GM19035 (cell line): ENCODE results near the gene MRPL20.
"Not testable (repeated sequence)": the region's sequence is repeated elsewhere in the genome, so short reads cannot be mapped to it uniquely, and the experiment has no call there.

Experiments used
- ATAC-seq: cut with Tn5 transposase; IDR thresholded peaks from one replicate; pipeline ENCODE4 v1.9.1; 2021; ENCODE audit not compliant: unreplicated experiment

Gene MRPL20

DNA sequence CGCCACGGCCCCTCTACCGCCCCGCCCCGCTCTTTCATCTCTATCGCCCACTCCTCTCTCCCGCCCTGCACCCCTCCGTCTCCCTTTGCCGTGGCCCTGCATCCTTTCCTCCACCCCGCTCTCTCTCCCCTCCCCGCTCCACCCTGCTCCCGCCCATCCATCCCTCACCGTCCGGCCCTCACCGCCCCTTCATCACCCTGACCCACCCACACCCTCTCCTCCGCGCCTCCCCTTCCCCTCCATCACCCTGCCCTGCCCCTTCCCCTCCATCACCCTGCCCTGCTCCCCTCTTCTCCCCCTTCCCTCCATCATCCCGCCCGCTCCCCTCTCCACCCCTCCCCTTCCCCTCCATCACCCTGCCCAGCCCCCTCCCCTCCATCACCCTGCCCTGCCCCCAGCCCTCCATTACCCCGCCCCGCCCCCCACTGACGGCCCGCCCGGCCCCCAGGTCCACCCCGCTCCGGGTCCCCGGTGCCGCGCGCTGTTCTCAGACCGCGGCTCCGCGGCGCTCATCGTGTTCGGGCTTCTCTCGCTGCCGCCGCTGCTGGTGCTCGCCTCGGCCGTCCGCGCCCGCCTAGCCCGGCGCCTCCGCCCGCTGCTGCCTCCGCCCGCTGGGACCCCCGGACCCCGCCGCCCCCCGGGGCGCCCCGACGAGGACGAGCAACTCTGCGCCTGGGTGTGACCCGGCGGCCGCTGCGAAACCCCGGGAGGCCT, 20.2 kb upstream of the MRPL20 start:
- no peak for ATAC-seq

DNA sequence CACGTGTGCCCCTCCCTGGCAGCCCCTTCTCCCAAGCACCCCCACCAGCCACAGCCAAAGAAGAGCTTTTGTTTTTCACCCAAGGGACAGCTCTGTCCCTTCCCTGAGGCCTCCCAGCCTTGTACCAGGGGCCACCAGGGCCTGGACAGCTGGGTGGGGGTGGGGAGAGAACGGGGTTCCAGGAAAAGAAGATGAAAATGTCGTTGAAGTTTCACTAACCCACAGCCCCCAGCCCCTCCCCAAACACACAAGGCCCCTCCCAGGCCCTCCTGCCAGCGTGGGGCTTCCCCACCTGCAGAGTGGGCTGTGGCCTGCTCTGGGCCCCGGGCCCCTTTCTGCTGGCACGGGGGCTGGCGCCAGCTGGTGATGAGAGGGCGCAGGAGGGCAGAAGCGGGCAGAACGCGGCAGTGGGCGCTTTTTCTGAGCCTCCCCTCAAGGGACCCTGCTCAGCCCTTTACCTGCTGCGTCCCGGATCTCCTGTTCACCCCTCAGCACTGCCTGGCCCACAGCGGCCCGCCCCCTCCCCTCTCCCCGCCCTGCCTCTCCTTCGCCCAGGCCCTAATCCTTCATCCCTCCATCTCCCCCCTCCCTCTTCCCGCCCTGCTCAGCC, 19.5 kb upstream of the MRPL20 start:
- no peak for ATAC-seq

DNA sequence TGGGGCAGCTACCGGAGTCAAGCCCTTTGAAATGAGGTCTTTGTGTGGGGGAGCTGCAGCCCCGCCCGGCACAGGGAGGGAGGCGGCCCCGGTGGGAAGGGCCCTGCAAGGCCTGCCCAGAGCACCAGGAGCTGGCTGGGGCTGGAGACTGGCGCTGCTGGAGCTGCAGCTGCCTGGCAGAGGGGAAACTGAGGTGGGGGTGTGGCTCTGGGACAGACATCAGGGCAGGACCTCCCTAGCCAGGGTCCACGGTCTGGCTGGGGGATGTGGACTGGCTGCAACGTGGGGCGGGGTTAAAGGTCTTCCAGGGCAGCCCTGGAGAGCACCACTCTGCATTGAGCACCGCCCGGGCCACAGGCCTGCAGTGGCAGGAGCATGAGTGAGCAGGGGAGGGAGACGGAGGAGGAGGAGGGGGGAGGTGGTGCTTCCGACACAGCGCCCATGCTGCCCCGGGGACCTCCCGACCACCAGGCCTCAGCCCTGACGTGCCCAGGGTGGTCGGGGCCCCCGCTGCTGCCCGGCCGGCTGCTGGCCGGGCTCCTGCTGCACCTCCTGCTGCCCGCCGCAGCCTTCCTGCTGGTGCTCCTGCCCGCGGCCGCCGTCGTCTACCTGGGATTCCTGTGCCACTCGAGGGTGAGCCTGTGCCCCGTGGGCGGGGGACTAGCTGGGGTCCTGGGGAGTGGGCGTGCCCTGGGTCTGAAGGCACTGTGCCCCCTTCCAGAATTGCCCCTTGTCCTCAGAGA, 18.8 kb upstream of the MRPL20 start:
- ATAC-seq, result no peak

DNA sequence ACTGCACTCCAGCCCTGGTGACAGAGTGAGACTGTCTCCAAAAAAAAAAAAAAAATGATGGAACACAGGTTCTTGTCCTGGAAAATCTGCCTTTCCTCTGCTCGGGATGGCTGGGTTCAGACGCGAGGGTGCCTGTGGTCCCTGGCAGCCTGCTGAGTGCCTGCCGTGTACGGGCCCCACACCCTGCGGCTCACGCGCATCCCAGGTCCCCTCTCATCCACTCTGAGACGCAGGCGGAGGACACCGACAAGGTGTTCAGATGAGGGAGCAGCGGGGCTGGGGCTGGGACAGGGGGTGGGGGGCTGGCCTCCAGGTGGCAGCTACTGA, 18.3 kb upstream of the MRPL20 start:
- ATAC-seq, result no peak

DNA sequence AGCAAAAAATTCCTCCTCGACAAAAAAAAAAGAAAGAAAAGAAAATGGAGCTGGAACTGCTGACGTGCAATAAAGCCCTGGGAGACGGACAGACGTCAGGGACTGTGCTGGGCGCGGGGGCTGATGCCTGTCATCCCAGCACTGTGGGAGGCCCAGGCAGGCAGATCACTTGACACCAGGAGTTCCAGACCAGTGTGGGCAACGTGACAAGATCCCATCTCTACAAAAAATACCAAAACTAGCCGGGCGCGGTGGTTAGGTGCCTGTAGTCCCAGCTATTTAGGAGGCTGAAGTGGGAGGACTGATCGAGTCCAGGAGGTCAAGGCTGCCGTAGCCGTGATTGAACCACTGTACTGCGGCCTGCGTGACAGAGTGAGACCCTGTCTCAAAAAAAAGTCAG, 17.6 kb upstream of the MRPL20 start:
- no peak for ATAC-seq

DNA sequence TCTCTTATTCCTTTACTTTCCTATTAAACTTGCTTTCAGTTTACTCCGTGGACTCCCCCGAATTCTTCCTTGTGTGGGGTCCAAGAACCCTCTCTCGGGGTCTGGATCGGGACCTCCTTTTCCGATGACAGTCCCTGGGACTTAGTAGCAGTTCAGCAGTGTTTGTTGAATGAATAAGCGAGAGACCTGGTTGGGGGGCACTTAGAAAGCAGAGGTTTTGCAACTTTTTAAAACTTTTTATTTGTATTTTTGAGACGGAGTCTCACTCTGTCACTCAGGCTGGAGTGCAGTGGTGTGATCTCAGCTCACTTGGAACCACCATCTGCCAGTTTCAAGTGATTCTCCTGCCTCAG, 16.1 kb upstream of the MRPL20 start:
- no peak for ATAC-seq

DNA sequence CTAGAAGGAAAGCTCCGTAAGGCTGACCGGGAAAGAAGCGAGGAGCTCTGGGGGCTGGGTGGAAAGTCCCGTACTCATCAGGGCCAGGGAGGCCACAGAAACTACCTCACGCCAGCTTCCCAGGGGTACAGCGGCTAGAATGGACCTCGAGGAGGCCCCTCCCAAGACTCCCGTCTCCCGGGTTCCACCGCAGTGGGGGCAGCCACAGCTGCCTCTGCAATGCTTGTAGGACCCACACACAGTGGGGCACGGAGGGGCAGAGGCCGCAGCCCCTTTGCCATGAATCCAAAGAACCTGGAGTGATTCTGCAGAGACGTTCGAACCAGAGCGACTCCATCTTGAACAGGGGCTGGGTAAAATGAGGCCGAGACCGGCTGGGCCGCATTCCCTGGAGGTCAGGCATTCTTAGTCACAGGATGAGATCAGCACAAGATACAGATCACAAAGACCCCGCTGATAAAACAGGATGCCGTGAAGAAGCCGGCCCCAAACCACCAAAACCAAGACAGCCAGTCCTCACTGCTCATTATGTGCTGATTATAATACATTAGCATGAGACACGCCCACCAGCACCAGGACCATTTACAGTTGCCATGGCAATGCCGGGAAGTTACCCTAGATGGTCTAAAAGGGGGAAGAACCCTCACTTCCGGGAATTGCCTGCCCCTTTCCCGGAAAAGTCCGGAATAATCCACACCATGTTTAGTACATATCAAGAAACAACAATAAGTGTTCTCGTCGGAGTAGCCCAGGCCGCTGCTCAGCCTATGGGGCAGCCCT, 15.6 kb upstream of the MRPL20 start:
- no peak for ATAC-seq

DNA sequence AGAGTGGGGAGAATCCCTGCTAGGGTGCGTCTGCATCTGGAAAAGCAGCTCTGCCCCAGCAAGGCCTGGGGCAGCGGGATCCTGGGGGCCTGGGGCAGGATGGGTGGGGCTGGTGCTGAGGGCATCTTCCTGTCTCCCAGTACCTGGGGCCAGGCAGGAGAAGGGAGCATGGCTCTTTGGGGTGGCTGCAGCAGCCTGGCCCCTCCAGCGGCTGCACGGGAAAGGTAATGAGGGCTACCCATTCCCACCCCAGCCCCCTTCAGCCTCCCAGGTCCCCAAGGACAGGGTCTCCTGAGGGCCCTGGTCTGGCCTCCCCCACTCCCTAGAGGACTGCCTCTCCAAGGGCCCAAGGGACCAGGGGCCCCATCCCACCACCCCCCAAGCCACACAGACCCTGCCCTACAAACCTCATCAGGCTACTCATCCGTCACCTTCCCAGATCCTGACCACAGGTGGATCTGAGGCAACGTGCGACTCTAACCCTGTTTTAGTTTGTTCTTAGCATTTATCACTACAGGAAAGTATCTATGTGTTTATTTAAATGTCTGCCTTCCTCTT, 14.9 kb upstream of the MRPL20 start:
- no peak for ATAC-seq

DNA sequence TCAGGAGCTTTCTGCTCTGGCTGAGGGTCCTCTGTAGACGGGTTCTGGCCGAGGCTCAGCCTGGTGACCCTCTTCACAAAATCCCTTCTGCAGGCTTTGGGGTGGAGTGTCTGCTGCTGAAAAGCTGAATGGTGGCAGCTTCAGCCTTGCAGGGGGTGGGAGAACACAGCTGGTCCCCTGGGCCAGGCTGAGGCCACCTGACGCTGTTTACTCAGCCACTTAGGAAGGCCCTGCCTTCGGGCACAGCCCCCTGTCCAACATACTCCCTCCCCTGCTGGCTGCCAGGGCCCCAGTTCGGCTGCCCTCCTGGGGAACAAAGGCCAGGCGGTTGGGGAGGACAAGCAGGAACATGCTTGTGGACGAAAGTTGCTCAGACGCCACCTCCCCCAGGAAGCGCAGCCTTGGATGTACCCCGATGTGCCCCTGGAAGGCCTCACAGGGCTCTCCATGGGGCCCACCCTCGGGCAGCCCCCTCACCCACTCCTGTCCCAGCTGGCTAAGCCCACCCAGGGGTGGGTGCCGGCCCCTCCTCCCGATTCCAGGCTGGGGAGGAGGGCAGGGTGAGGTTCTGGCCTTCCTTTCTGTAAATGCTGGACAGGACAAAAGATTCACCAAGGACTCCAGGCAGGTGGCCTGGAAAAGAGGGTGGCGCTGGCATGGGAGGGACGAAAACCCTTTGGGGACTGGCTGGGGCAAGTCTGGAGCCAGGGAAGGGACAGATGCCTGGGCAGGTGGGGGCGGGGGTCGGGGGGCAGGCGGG, 14.2 kb upstream of the MRPL20 start, which contains the start of gene ANKRD65:
Gene ANKRD65, minus strand, starts transcription at position 130 of the 760 bp plus-strand sequence. CDS start 271 bp downstream, outside the sequence.
- ATAC-seq, result no peak

DNA sequence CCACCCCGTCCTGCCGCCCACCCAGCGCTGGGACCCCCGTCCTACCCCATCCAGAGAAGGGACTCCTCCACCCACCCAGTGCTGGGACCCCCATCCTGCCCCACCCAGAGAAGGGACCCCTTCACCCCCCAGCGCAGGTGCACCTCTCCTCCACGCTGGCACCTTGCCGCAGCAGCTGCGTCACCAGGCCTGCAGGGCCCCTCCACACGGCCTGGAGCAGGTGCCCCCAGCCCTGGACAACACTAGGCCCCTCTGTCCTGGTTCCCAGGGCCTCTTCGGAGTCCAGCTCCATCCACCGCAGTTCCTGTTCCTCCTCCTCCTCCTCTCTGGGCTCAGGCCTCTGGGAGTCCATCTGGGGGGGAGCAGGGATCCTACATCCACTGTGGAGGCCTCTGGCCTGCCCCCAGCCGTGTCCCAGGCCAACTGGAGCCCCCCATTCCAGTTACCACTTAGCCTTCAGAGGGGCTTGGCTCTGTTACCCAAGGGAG, 13.6 kb upstream of the MRPL20 start:
- no peak for ATAC-seq

DNA sequence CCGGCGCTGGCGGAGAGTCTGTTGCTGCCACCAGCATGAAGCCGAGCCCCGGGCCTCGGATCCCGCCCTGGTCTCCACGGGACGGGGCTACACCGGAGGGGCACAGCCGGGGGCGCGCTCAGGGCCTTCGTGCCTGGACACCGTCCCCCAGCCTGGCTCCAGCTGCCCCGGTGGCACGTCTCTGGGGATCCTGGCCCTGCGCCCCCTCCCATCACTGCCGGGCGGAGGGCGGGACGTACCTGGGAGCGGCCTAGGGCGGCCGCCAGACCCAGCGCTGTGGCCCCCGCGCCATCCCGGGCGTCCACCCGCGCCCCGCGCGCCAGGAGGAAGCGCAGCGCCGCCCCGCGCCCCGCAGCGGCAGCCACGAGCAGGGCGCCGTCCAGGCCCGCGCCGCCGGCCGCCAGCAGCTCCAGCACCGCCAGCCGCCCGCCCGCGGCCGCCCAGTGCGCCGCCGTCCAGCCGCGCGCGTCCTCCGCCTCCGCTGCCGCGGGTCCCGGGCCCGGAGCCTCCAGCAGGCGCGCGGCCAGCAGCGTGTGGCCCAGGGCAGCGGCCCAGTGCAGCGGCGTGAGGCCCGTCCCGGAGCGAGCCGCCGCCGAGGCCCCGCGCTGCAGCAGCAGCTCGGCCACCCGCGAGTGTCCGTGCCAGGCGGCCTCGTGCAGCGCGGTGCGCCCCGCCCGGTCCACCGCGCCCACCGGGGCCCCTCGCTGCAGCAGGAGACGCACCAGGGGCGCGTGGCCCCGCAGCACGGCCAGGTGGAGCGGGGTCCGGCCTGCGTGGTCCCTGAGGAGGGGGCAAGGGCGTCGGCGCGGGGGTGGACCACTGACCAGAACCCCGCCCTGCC, 12.9 kb upstream of the MRPL20 start:
- no peak for ATAC-seq

DNA sequence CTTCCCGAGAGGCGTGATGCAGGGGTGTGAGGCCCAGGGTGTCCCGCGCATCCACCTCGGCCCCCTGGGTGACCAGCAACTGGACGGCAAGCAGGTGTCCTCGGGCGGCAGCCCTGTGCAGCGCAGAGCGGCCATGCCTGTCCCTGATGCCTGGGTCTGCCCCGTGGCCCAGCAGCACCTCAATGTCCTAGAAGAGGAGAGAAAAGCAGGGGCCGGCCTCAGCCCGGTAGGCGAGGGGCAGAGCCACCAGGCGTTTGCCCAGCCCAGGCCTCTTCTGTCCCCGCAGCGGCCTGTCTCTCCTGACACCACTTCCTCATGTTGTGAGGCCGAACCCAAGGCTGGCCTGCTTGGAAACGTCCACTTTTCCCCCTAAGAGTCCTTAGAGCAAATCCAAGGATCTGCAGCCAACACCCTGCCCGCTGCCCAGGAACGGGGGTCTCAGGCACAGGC, 12.3 kb upstream of the MRPL20 start:
- ATAC-seq, result no peak

DNA sequence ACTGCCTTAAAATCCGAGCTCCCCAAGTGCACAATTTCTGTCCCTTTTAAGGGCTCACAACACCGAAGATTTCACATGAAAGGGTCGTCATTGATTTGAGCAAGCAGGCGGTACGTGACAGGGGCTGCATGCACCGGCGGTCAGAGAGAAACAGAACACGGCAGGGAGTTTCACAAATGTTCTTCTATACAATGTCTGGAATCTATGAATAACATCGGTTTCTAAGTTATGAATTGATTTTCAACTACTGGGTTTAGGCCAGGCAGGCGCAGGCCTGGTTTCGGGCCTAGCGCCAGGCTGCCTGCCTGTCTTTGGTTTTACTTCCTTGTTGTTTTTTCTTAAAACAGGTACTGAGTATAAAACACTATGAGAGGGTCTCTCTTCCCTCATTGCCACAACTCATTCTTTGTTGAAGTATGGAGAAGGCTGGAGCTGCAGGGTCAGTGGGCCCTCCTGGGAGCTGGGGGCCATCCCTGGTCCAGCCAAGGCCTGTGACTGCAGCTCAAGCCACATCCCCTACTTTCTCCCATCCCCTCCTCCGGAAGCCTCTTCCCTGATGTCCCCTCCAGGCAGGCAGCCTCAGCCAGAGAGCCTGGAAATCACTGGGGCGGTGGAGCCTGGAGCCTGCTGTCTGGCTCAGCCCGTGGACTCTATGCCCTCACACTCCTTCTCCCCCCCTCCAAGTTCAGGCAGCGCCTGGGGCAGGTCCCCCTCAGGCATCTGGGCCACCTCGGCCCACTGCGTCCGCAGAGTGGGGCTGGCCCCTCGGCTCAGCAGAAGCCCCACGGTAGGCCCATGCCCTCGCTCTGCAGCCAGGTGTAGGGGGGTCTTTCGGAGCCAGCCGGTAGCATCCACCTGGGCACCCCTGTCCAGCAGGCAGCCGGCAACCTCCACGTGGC, 11.6 kb upstream of the MRPL20 start:
- no peak for ATAC-seq

DNA sequence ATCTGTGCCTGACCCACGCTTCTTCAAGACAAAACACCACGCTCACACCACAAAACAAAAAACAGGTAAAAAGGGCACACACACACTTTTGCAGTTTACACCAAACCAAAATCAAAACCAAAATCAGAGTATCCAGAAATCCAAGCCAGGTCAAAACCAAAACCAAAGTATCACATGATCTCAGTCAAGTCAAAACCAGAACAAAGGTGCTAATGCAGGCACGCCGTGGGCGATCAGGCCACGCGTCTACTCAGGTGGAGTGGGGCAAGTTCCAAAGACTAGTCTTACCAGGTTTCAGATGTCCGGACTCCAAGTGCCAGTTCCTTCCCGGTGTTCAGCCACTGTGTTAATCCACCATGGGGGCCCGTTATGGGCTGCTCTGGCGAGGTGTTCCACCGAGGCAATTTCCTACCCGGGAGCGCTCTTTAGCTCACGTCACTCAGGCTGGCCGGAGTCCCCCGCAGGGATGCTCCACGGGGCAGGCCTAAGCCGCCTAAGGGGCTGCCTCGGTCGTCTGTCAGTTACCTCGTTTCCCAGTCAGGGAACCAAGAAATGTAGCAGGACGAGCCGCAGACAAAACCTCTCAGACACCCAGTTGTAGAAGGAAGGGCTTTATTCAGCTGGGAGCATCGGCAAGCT, 10.9 kb upstream of the MRPL20 start:
- ATAC-seq, result not testable (repeated sequence)

DNA sequence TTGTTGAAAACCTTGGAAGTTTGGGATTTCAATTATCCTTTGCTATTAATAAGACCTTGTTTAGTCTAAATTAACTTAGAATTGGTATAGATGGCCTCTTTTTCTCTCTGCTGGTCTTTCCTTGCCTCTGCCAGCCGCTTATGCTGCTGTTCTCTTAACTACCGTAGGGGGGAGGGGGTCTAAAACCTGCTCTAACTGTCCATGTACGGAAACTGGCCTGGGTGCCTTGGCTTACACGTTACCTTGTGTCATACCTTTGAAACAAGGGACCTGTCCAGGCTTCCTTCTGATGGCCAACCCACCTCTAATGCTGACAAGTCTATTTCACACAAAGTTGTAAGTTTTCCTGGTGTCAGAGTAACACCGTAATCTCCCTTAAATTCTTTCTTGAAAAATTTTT, 10.3 kb upstream of the MRPL20 start:
- not testable (repeated sequence) for ATAC-seq

DNA sequence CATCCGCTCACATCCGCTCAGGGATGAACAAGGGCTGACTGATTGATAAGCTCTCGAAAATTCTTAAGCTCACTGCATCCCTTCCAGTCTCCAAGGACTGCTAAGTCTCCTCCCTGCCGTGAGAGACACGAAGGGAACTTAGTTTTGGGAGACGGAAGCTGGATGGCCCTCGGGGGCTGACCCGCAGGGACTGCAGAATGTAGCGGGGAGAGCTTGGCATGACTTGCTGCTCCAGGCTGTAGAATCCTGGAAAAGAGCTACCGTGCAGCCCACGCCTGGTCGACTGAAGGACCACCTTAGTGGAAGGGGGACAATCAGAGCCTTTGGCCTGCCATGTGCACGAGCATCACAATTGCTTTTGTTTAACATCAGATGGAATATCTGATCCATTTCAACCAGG, 8.7 kb upstream of the MRPL20 start:
- ATAC-seq, result no peak

DNA sequence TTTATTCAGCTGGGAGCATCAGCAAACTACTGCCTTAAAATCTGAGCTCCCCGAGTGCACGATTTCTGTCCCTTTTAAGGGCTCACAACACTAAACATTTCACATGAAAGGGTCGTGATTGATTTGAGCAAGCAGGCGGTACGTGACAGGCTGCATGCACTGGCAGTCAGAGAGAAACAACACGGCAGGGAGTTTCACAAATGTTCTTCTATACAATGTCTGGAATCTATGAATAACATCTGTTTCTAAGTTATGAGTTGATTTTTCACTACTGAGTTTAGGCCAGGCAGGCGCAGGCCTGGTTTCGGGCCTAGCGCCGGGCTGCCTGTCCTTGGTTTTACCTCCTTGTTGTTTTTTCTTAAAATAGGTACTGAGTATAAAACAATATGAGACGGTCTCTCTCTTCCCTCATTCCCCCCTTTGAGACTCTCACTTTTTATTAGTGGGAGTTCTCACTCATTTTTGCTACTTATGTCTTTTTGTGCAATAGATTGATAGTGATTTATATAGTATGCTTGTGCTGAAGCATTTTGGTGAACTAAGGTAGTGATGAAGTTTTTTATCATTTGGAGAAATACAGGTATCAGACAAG, 5.3 kb upstream of the MRPL20 start:
- ATAC-seq, result not testable (repeated sequence)
